Activated CD4-positive, alpha-beta T cell treated with anti-CD3 and anti-CD28 coated beads for 36 hours (primary cell): ENCODE measurements around the gene RTP2. TPM values are rescaled to one million over a fixed set of nuclear protein-coding genes. Genes with fewer than 3 reads are reported as not detected.
A peak's percentile ranks its signal among the peaks of the same experiment; 100 is the strongest.

Source experiments
- ATAC-seq: fragments of 200-7000 bp; cut with Tn5 transposase; one replicate; pipeline ENCODE4 v1.10.0; 2021; ENCODE audit warnings: mild to moderate bottlenecking, moderate library complexity
- CTCF ChIA-PET: fragments of 350-600 bp; sonication (Branson Sonifier 250); formaldehyde crosslinking; loops from one replicate; lab custom pipeline; 2021; ENCODE audit warnings: antibody characterized with exemption; lab: Charles Lee
- POLR2A ChIA-PET: fragments of 350-600 bp; sonication (Branson Sonifier 250); formaldehyde crosslinking; loops from one replicate; lab custom pipeline; 2021; ENCODE audit warnings: antibody characterized with exemption, inconsistent platforms; lab: Charles Lee
- DNase-seq: peaks from one replicate; pipeline ENCODE4 v3.0.0-alpha.2; 2020
- H3K27ac Mint-ChIP-seq: one replicate; pipeline ENCODE4 v1.8.0; 2021; ENCODE audit warnings: mixed read lengths
- H3K27me3 Mint-ChIP-seq: one replicate; pipeline ENCODE4 v1.8.0; 2021; ENCODE audit warnings: mixed read lengths
- H3K36me3 Mint-ChIP-seq: one replicate; pipeline ENCODE4 v1.8.0; 2021; ENCODE audit warnings: low read depth, mixed read lengths
- H3K4me1 Mint-ChIP-seq: one replicate; pipeline ENCODE4 v1.8.0; 2021; ENCODE audit warnings: mixed read lengths
- H3K4me3 Mint-ChIP-seq: one replicate; pipeline ENCODE4 v1.8.0; 2021; ENCODE audit warnings: mild to moderate bottlenecking, moderate library complexity, mixed read lengths
- H3K9me3 Mint-ChIP-seq: one replicate; pipeline ENCODE4 v1.8.0; 2021; ENCODE audit warnings: low read depth, mixed read lengths
- intact Hi-C, 2 experiments: fragments of 100-400 bp; cut with DNase I in 1 of 2; cut with micrococcal nuclease in 1 of 2; formaldehyde crosslinking; loops; one replicate each; pipeline versions ENCODE4 v1.14.2 to v1.15.1; 2022 to 2024; cut with DNase I, micrococcal nuclease
- total RNA-seq, 2 experiments: library from RNA; stranded (reverse); gene quantifications; one replicate each; pipeline ENCODE4 v1.2.3, GENCODE V29; 2021

Gene RTP2
- total RNA-seq, 2 experiments from 2014 or later = not detected

DNA sequence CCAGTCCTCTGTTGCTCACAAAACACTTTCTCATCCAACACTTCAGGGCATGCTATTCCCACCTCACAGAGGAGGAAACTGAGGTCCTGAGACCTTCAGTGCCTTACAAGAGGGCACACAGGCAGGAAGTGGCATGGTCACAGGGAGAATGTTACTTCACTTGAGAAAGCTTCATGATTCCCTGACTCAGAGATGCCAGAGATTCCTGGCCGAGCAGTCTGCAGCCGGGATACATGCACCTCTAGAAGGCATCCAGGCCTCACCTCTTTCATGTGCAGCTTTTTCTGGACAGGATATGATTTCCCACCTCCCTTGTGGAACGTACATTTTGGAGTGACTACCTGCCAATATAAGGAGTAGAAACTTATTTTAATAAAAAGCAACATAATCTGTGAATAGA, 29.3 kb downstream of the RTP2 start:
- ChIA-PET CTCF (interaction anchor here (0.8 to 16.9 kb wide), 6 partner anchors 9 to 757 kb away, joined by 3 to 349 read pairs (median 4); no protein-coding TSS in a partner anchor), POLR2A (no interaction called here)
- Mint-ChIP-seq H3K36me3 (no peaks in the 10 kb centered on the region), H3K4me1 (no peaks in the 10 kb centered on the region), H3K4me3 (no peak overlapping the region), H3K9me3 (no peaks in the 10 kb centered on the region), H3K27me3 (peaks cover 61% of the 10 kb centered on the region), H3K27ac (no peak overlapping the region)
- DNase-seq (no peak), ATAC-seq (no peak)
- intact Hi-C loops = no loop called here

DNA sequence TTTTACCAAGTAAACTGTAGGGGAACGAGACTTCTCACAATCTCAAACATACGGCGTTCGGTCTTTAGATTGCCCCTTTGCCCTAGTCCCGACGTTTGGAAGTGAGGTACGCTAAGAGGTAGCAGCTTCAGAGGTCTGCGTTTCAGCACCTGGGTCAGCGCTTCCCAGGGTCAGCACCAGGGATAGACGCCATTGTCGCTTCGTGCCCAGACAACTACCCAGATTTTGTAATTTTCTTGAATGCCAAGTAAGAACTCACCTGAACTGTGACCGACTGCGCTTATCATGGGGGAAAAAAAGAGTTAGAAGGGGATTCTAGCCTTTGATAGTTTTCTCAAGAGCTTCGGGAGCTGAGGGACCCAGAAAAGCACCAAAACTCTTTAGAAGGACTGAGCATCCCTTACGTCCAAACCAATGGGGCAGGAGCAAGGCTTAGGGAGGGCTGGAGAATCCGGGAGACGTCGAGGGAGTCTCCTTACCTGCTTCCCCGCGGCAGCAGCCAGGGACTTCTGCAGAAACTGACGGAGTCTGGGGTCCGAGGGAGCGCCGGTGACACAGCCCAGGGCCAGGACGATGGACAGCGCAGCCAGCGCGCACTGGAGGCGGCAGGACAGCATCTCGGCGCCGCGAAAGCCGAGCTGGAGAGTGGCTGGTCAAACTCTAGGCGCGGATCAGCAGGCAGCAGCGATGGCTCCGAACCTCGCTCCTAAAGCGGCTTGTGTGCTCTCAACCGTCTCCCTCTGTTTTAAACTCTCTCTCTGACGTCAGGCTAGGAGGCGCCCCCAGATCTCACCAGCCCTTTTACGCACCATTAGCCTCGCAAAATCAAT, 32.5 kb downstream of the RTP2 start, which contains the start of gene SST:
Gene SST (minus strand): TSS at position 720 of the 830 bp plus-strand sequence. CDS start 103 bp downstream, at position 617.
- ChIA-PET CTCF (interaction anchor here (0.5 to 3.2 kb wide), 7 partner anchors 9 to 1149 kb away, joined by 3 to 30 read pairs (median 4); no protein-coding TSS in a partner anchor), POLR2A (no interaction called here)
- H3K4me1 Mint-ChIP-seq = peaks cover 12% of the 10 kb centered on the region
- no peak within 1 kb of the TSS for H3K4me3 Mint-ChIP-seq
- DNase-seq (peak; percentile 64), ATAC-seq (peak; percentile 40)
- intact Hi-C loops = no loop called here
- no peaks in the 10 kb centered on the region for H3K9me3 Mint-ChIP-seq
- no peak within 1 kb of the TSS for H3K27ac Mint-ChIP-seq
- no peaks in the 10 kb centered on the region for H3K36me3 Mint-ChIP-seq
- H3K27me3 Mint-ChIP-seq = peaks cover 55% of the 10 kb centered on the region

DNA sequence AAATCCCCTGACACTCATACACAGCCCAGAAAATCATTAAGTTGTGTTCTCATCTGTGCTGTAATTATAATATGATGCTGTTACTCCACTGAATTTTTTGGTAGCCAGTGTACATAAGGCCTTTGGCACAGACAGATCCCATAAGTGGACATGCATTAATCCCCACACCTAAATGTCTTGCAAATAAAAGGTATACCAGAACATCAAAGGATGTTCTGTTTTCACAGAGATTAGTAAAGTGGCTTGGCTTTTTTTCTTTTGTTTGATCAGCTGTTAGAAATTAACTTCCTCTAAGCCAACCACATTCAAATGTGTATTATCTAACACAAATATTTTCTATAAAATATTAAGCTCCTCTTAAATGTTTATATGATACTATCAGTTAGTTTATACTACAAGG, 34.8 kb downstream of the RTP2 start:
- peaks cover 53% of the 10 kb centered on the region for H3K27me3 Mint-ChIP-seq
- H3K9me3 Mint-ChIP-seq = no peaks in the 10 kb centered on the region
- H3K27ac Mint-ChIP-seq = no peak overlapping the region
- DNase-seq (no peak), ATAC-seq (no peak)
- POLR2A ChIA-PET = interaction anchor here (0.6 kb wide), 1 partner anchor 29 kb away, joined by 8 read pairs; no protein-coding TSS in a partner anchor
- no peak overlapping the region for H3K4me3 Mint-ChIP-seq
- CTCF ChIA-PET = interaction anchor here (0.8 to 3.2 kb wide), 8 partner anchors 9 to 449 kb away, joined by 3 to 30 read pairs (median 4); no protein-coding TSS in a partner anchor
- intact Hi-C loops = no loop called here
- H3K4me1 Mint-ChIP-seq = peaks cover 15% of the 10 kb centered on the region
- H3K36me3 Mint-ChIP-seq = no peaks in the 10 kb centered on the region

DNA sequence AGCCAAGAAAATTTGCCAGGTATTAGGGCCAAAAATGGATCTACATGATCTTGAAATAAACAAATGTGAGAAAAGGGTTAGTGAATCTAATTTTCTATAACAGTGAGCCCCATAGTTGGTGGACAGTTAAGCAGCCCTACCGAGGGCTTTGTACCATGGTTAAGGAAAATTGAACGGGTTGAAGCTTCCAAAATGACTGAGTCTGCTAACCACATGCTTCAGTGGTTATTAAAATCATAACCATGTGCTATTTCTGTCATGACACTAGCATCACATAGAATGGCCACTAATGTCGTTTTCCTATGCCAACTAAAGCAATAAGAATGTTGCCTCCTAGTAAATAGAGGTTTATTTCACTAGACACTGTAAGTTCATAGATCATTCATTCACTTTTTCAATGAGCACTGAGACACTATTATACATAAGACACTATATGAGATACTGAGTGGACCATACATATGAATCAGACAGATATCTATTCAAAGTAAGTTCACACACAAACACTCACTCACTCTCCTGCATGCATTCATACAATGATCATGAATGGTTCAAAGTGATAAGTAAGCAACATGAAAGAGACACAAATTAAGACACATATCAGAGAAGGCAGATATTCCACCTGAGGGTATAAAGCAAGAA, 36.5 kb downstream of the RTP2 start:
- Mint-ChIP-seq H3K9me3 (no peaks in the 10 kb centered on the region), H3K27ac (no peak overlapping the region), H3K4me3 (no peak overlapping the region), H3K36me3 (no peaks in the 10 kb centered on the region), H3K27me3 (peaks cover 52% of the 10 kb centered on the region), H3K4me1 (peaks cover 15% of the 10 kb centered on the region)
- DNase-seq (no peak), ATAC-seq (peak; percentile 27)
- POLR2A ChIA-PET = no interaction called here
- CTCF ChIA-PET = no interaction called here
- intact Hi-C loops = no loop called here

DNA sequence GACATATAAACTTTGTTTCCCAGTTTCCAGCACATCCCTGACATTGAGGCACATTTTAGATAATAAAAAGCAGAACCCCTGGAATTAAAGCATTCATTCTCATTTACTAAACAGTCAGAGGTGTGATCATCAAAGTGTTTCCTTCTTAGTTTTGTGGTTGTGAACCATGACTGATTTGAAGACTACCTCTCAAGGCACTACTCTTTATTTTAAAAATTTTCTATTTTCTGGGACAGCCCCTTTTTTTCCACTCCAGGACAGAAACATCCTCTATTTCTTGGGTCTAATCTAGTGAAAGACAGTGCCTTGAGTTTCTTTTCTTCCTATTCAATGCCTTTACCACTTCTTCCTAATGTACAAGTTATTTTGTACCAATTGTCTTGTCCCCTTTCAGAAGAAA, 37.3 kb downstream of the RTP2 start:
- Mint-ChIP-seq H3K4me1 (peaks cover 15% of the 10 kb centered on the region), H3K27me3 (peaks cover 52% of the 10 kb centered on the region), H3K27ac (no peak overlapping the region), H3K9me3 (no peaks in the 10 kb centered on the region), H3K4me3 (no peak overlapping the region), H3K36me3 (no peaks in the 10 kb centered on the region)
- ChIA-PET CTCF (interaction anchor here (1.0 to 1.6 kb wide), 5 partner anchors 8 to 345 kb away, joined by 4 to 11 read pairs (median 6); no protein-coding TSS in a partner anchor), POLR2A (no interaction called here)
- DNase-seq = no peak
- intact Hi-C loops = no loop called here
- peak; percentile 82 for ATAC-seq

DNA sequence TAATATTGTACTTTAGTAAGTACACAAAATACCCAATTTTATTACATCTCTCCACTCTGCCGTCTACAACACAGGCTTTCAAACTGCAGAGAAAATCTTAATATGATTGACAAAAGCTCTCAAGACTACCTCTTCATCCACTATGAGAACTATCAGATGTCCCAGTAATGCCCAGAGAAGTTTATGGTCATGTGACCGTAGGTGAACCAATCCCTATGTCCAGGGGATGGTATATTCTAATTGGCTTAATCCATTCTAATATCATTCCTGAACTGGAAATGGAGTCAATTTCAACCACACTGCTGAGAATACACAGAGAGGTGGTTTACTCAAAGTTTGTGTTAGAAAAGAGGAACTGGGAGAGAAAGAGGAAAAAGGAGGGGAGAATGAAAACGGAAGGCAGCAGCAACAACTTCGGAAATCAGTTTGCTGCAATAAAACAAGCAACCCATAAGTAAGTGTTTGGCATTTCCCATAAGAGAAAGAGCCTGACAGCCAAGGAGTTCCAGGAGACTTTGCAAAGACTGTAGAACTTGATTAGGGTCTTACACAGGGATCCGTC, 39.4 kb downstream of the RTP2 start:
- peaks cover 15% of the 10 kb centered on the region for H3K4me1 Mint-ChIP-seq
- H3K27ac Mint-ChIP-seq = no peak overlapping the region
- no peak for DNase-seq
- ChIA-PET POLR2A (no interaction called here), CTCF (interaction anchor here (1.1 to 1.4 kb wide), 3 partner anchors 16 to 343 kb away, joined by 3 to 9 read pairs (median 8); no protein-coding TSS in a partner anchor)
- intact Hi-C loops = no loop called here
- peaks cover 37% of the 10 kb centered on the region for H3K27me3 Mint-ChIP-seq
- H3K4me3 Mint-ChIP-seq = no peak overlapping the region
- H3K36me3 Mint-ChIP-seq = no peaks in the 10 kb centered on the region
- ATAC-seq = no peak
- no peaks in the 10 kb centered on the region for H3K9me3 Mint-ChIP-seq

DNA sequence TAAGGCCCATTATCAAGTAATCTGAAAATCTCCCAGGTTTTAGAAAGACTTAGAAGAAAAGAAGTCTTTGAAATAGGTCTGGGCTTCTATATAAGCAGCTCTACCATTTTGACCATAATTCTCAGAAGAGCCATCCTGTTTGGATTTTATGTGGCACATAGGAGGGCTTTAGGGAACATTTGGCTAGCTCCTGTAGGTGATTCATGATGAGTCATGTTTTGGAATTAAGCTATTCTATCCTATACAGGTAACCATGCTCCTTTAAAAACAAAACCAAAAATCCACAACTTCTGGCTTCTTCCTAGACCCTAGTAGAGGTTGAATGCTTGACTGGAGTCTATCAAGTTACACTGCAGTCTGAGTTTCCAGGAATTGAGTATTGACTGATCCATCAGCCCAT, 41.1 kb downstream of the RTP2 start:
- intact Hi-C loops = no loop called here
- ChIA-PET CTCF (interaction anchor here (0.7 to 1.5 kb wide), 2 partner anchors 18 to 45 kb away, joined by 3 to 9 read pairs; no protein-coding TSS in a partner anchor), POLR2A (no interaction called here)
- no peaks in the 10 kb centered on the region for H3K9me3 Mint-ChIP-seq
- no peak overlapping the region for H3K4me3 Mint-ChIP-seq
- peaks cover 35% of the 10 kb centered on the region for H3K27me3 Mint-ChIP-seq
- no peak overlapping the region for H3K27ac Mint-ChIP-seq
- DNase-seq (no peak), ATAC-seq (no peak)
- no peaks in the 10 kb centered on the region for H3K36me3 Mint-ChIP-seq
- peaks cover 15% of the 10 kb centered on the region for H3K4me1 Mint-ChIP-seq

DNA sequence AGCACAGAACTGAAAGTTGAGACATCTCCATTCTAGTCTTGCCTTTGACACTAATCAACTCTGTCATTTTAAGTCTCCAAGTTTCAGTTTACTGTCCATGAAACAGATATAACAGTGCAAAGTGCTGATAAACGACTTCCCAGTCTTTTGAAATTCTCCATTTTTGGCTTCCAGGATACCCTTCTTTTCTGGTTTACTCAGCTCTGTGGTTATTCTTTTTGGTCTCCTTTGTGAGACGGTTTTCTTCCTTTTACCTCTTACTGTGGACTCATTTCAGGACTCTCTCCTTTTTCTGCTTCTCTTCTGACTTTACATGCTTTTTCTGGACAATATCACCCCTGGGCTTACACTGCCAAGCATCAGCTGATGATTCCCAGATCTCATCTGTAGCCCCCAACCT, 51.1 kb downstream of the RTP2 start:
- ChIA-PET POLR2A (no interaction called here), CTCF (no interaction called here)
- H3K4me3 Mint-ChIP-seq = no peak overlapping the region
- H3K9me3 Mint-ChIP-seq = no peaks in the 10 kb centered on the region
- no peaks in the 10 kb centered on the region for H3K4me1 Mint-ChIP-seq
- no peak overlapping the region for H3K27ac Mint-ChIP-seq
- no peak for ATAC-seq
- no peaks in the 10 kb centered on the region for H3K36me3 Mint-ChIP-seq
- no peak for DNase-seq
- intact Hi-C loops = no loop called here
- peaks cover 44% of the 10 kb centered on the region for H3K27me3 Mint-ChIP-seq

Other genes starting within 250 kb of the RTP2 start
- gene SST, start 32.2 kb downstream of the RTP2 start, total RNA-seq = not detected
- gene BCL6, start 42.9 kb upstream of the RTP2 start, total RNA-seq = 10 to 100 TPM; 42.9 to 52.8 TPM